Hepatocyte (in vitro differentiated cells): ENCODE measurements around the gene PRKCZ. TPM values are rescaled to one million over a fixed set of nuclear protein-coding genes. Genes with fewer than 3 reads are reported as not detected.

Experiments used
- DNase-seq: peaks from one replicate; pipeline ENCODE4 v3.0.0-alpha.2; 2016; ENCODE audit warnings: low spot score
- H2AFZ ChIP-seq: fragments of 200-600 bp; sonication (generic); 2 replicates; pipeline ENCODE4 v1.6.0; 2016; ENCODE audit warnings: antibody characterized with exemption, mild to moderate bottlenecking
- H3K27ac ChIP-seq: fragments of 200-600 bp; sonication (generic); 2 replicates; pipeline ENCODE4 v1.5.1; 2016; ENCODE audit warnings: mild to moderate bottlenecking
- H3K27me3 ChIP-seq: fragments of 200-600 bp; sonication (generic); 2 replicates; pipeline ENCODE4 v1.6.1; 2016
- H3K36me3 ChIP-seq: fragments of 200-600 bp; sonication (generic); replicated peaks from 2 replicates; pipeline ENCODE4 v1.5.1; 2016; ENCODE audit warnings: low read depth; ENCODE audit not compliant: insufficient read depth
- H3K4me1 ChIP-seq: fragments of 200-600 bp; sonication (generic); 2 replicates; pipeline ENCODE4 v1.5.1; 2016; ENCODE audit warnings: mild to moderate bottlenecking, moderate library complexity; ENCODE audit not compliant: insufficient read depth
- H3K4me2 ChIP-seq: fragments of 200-600 bp; sonication (generic); 2 replicates; pipeline ENCODE4 v1.6.0; 2016
- H3K4me3 ChIP-seq: fragments of 200-600 bp; sonication (generic); 2 replicates; pipeline ENCODE4 v1.5.1; 2016; ENCODE audit warnings: mild to moderate bottlenecking
- H3K79me2 ChIP-seq: fragments of 200-600 bp; sonication (generic); 2 replicates; pipeline ENCODE4 v1.6.0; 2017; ENCODE audit warnings: mild to moderate bottlenecking
- H3K9me2 ChIP-seq: fragments of 200-600 bp; sonication (generic); replicated peaks from 2 replicates; pipeline ENCODE4 v1.6.0; 2017; ENCODE audit warnings: mild to moderate bottlenecking; ENCODE audit not compliant: insufficient read depth
- H3K9me3 ChIP-seq: fragments of 200-600 bp; sonication (generic); 2 replicates; pipeline ENCODE4 v1.5.1; 2016; ENCODE audit warnings: low read depth, mild to moderate bottlenecking
- H4K20me1 ChIP-seq: fragments of 200-600 bp; sonication (generic); 2 replicates; pipeline ENCODE4 v1.6.0; 2016; ENCODE audit warnings: mild to moderate bottlenecking; ENCODE audit not compliant: insufficient read depth, poor library complexity, severe bottlenecking
- CTCF ChIP-seq: fragments of 200-600 bp; sonication (generic); IDR thresholded peaks from 2 replicates; pipeline ENCODE4 v1.5.1; 2016; ENCODE audit warnings: antibody characterized with exemption, mild to moderate bottlenecking; ENCODE audit not compliant: poor library complexity
- EZH2 ChIP-seq: fragments of 200-600 bp; sonication (generic); IDR thresholded peaks from 2 replicates; pipeline ENCODE4 v1.6.1; 2016; ENCODE audit warnings: antibody characterized with exemption, mild to moderate bottlenecking, borderline replicate concordance
- EZH2phosphoT487 ChIP-seq: fragments of 200-600 bp; sonication (generic); IDR thresholded peaks from one replicate; pipeline ENCODE4 v1.6.1; 2018; ENCODE audit warnings: antibody characterized with exemption, mild to moderate bottlenecking, low read depth, moderate library complexity; ENCODE audit not compliant: unreplicated experiment, severe bottlenecking
- WGBS: methylation state at CpG from one replicate; pipeline ENCODE4 v1.1.6; 2016; ENCODE audit warnings: low lambda C conversion rate; ENCODE audit errors: missing lambda C conversion rate; 5-methylcytosine and 5-hydroxymethylcytosine counted together
- polyA plus RNA-seq: library from polyadenylated mRNA; unstranded; fragments of >200 nt; fragmentation: Nextera tagmentation; extraction: Ambion mirVana; gene quantifications from 2 replicates; pipeline ENCODE4 v1.2.1, GENCODE V29; 2016
- total RNA-seq: library from RNA; depleted of rRNA; stranded (reverse); fragments of >200 nt; gene quantifications from 2 replicates; pipeline ENCODE4 v1.2.3, GENCODE V29; 2014

PRKCZ gene
- total and polyA plus RNA-seq, 2 experiments from 2014 or later: 41.0 to 52.3 TPM

GRCh38 chr1:2022063-2022770, 28.0 kb upstream of the PRKCZ start:
- DNase-seq: no peak
- H3K27ac ChIP-seq: no peak overlapping the region
- no peaks in the 10 kb centered on the region for H3K9me3 ChIP-seq
- WGBS: 86% methylated on average over 21 of the region's 21 CpGs
- no peaks in the 10 kb centered on the region for H3K36me3 ChIP-seq
- peaks cover 3% of the 10 kb centered on the region for H3K4me1 ChIP-seq
- H3K4me2 ChIP-seq: no peak overlapping the region
- H3K27me3 ChIP-seq: peaks cover 47% of the 10 kb centered on the region
- H4K20me1 ChIP-seq: peaks cover 3% of the 10 kb centered on the region
- no peaks in the 10 kb centered on the region for H3K9me2 ChIP-seq
- H2AFZ ChIP-seq: no peak overlapping the region
- no peak overlapping the region for H3K4me3 ChIP-seq
- no peaks in the 10 kb centered on the region for H3K79me2 ChIP-seq
- TF ChIP-seq EZH2phosphoT487: no peak
- no peak for TF ChIP-seq EZH2
- TF ChIP-seq CTCF: no peak

- no peak for DNase-seq
- H3K9me2 ChIP-seq: no peaks in the 10 kb centered on the region
- H3K36me3 ChIP-seq: no peaks in the 10 kb centered on the region
- H4K20me1 ChIP-seq: peaks cover 3% of the 10 kb centered on the region
- no peaks in the 10 kb centered on the region for H3K9me3 ChIP-seq
- no peak overlapping the region for H3K27ac ChIP-seq
- no peak overlapping the region for H2AFZ ChIP-seq
- no peaks in the 10 kb centered on the region for H3K79me2 ChIP-seq
- H3K4me3 ChIP-seq: no peak overlapping the region
- 84% methylated on average over 4 of the region's 9 CpGs for WGBS
- peaks cover 37% of the 10 kb centered on the region for H3K27me3 ChIP-seq
- TF ChIP-seq EZH2phosphoT487 (no peak), EZH2 (no peak), CTCF (no peak)
- no peak overlapping the region for H3K4me2 ChIP-seq
- H3K4me1 ChIP-seq: peaks cover 3% of the 10 kb centered on the region
Observed at GRCh38 chr1:2023187-2023586, 27.0 kb upstream of the PRKCZ start.

- Histone ChIP-seq H4K20me1 (peaks cover 3% of the 10 kb centered on the region), H3K9me2 (no peaks in the 10 kb centered on the region), H3K79me2 (no peaks in the 10 kb centered on the region), H3K36me3 (no peaks in the 10 kb centered on the region), H3K27me3 (peaks cover 30% of the 10 kb centered on the region), H3K4me1 (peaks cover 3% of the 10 kb centered on the region), H2AFZ (no peak overlapping the region), H3K9me3 (no peaks in the 10 kb centered on the region), H3K4me2 (no peak overlapping the region), H3K4me3 (no peak overlapping the region), H3K27ac (no peak overlapping the region)
- TF ChIP-seq EZH2phosphoT487 (no peak), CTCF (no peak), EZH2 (no peak)
- 90% methylated on average over 10 of the region's 10 CpGs for whole genome bisulfite sequencing
- DNase-seq: no peak
Observed at GRCh38 chr1:2024451-2024850, 25.8 kb upstream of the PRKCZ start.
